ENCODE data around the gene KRTAP5-9.
"Not testable (repeated sequence)": the region's sequence is repeated elsewhere in the genome, so short reads cannot be mapped to it uniquely, and the experiment has no call there.

The KRTAP5-9 gene

GRCh38 chr11:71582309-71582895 lies 34.2 kb downstream of the KRTAP5-9 start, which contains the start of gene KRTAP5-11:
Gene KRTAP5-11 (minus strand): TSS chr11:71582875. CDS start chr11:71582837, 38 bp downstream.
- DNase-seq (ENCODE audit: low spot score) = no peak
- Histone ChIP-seq H3K4me3 (no peak within 1 kb of the TSS), H3K27ac (no peak within 1 kb of the TSS)
- TF ChIP-seq, protein P1, sequence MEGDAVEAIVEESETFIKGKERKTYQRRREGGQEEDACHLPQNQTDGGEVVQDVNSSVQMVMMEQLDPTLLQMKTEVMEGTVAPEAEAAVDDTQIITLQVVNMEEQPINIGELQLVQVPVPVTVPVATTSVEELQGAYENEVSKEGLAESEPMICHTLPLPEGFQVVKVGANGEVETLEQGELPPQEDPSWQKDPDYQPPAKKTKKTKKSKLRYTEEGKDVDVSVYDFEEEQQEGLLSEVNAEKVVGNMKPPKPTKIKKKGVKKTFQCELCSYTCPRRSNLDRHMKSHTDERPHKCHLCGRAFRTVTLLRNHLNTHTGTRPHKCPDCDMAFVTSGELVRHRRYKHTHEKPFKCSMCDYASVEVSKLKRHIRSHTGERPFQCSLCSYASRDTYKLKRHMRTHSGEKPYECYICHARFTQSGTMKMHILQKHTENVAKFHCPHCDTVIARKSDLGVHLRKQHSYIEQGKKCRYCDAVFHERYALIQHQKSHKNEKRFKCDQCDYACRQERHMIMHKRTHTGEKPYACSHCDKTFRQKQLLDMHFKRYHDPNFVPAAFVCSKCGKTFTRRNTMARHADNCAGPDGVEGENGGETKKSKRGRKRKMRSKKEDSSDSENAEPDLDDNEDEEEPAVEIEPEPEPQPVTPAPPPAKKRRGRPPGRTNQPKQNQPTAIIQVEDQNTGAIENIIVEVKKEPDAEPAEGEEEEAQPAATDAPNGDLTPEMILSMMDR (IDR thresholded peaks at IDR 0.05) = no peak

DNA sequence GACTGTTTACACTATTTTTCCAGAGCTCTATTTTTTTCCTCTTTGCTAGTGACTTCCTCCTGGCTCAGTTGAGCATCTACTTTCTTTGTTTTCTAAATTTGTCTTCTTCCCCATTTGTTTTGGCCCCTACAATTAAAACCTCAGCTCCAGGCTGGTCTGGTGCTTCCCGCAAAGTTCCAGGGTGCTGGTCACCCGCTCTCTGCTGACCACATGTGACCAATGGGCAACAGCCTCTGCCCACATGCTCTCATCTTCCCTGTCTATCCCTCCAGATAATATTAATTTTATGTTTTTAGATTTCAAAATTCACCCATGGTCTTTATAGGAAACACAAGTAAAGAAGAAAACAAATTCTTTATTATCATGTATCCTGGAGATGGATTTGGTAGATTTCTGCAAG lies 34.7 kb downstream of the KRTAP5-9 start:
- DNase-seq (ENCODE audit: low spot score); H3K4me3 ChIP-seq; H3K27ac ChIP-seq: not testable (repeated sequence)

GRCh38 chr11:71585673-71586072 lies 37.5 kb downstream of the KRTAP5-9 start:
- H3K27ac ChIP-seq; H3K4me3 ChIP-seq; DNase-seq (ENCODE audit: low spot score): not testable (repeated sequence)

DNA sequence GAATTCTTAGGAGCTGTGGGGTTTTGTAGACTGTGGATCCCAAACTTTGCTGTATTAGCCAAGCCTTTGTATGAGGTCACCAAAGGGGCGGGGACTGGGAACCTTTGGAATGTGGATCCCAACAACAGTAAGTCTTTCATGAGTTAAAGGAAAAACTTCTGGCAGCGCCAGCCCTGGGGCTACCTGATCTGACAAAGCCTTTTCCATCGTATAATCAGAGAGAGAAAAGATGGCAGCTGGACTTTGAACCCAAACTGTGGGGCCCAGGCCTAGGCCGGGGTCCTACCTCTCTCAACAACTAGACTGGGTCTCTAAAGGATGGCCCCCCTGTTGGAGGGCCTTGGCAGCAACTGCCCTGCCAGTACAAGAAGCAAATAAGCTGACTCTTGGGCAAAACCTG lies 40.1 kb downstream of the KRTAP5-9 start:
- DNase-seq (ENCODE audit: low spot score); H3K4me3 ChIP-seq; H3K27ac ChIP-seq: not testable (repeated sequence)

GRCh38 chr11:71588822-71589545 lies 40.8 kb downstream of the KRTAP5-9 start:
- not testable (repeated sequence) for DNase-seq (ENCODE audit: low spot score); H3K27ac ChIP-seq; H3K4me3 ChIP-seq

- not testable (repeated sequence) for DNase-seq (ENCODE audit: low spot score); H3K27ac ChIP-seq; H3K4me3 ChIP-seq
Observed at GRCh38 chr11:71589546-71589920, 41.3 kb downstream of the KRTAP5-9 start.

Measured in coronary artery (tissue), 2 donors.